ENCODE data around the gene PRDM5. TPM values are rescaled to one million over a fixed set of nuclear protein-coding genes. Genes with fewer than 3 reads are reported as not detected.
A peak's percentile ranks its signal among the peaks of the same experiment; 100 is the strongest.

The PRDM5 gene
- polyA plus RNA-seq, 1 donor: 14.7 TPM

DNA sequence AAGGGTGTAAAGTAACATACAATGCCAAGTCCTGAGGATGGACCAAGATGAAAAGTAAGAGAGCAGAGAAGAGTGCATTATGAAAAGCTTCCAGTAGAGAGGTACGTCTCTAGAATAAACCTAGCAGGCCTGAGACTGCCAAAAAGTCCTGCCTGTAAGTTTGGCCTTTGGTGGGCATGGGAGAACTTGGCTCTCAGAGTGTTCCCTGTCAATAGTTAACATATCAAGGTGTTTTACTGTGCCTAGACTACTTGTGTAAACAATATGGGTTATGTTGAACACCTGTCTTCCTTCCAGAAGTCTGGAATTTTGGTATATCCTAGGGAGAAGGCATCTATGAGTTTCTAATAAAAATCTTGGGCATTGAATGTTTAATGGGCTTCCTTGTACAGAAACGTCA lies 60.1 kb downstream of the PRDM5 start:
- Histone ChIP-seq H3K4me3 (ENCODE audit: low read length) (no peak overlapping the region), H3K4me1 (ENCODE audit: control insufficient read depth, insufficient read depth, low read length) (no peaks in the 10 kb centered on the region), H3K27me3 (ENCODE audit: control insufficient read depth, insufficient read depth, low read length) (no peaks in the 10 kb centered on the region), H3K9me3 (ENCODE audit: control insufficient read depth, low read depth, low read length) (no peaks in the 10 kb centered on the region), H3K36me3 (ENCODE audit: control insufficient read depth, insufficient read depth, low read length) (no peaks in the 10 kb centered on the region), H3K27ac (ENCODE audit: low read length) (no peak overlapping the region)
- WGBS (ENCODE audit: insufficient coverage, low lambda C conversion rate): no CpG with 5 or more reads among the region's 2 CpGs
- no peak for DNase-seq

DNA sequence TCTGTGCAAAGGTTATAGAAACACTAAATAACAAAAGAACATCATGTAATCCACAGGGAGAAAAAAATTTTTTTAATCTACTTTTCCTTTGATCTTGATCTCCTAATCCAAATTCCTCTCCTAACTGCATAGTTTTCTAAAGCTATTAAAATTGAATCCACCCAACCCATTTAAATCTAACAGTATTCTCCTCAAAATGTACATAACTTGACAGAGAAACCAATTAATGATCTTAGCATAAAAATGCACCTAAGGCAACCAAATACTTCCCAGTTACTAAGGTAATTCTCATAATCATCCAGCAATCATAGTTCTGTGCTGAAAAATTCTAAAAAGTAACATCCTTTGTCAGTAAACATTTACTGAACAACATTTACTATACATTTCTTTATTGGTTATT lies 60.7 kb downstream of the PRDM5 start:
- Histone ChIP-seq H3K36me3 (ENCODE audit: control insufficient read depth, insufficient read depth, low read length) (no peaks in the 10 kb centered on the region), H3K27me3 (ENCODE audit: control insufficient read depth, insufficient read depth, low read length) (no peaks in the 10 kb centered on the region), H3K9me3 (ENCODE audit: control insufficient read depth, low read depth, low read length) (no peaks in the 10 kb centered on the region), H3K4me1 (ENCODE audit: control insufficient read depth, insufficient read depth, low read length) (no peaks in the 10 kb centered on the region), H3K27ac (ENCODE audit: low read length) (no peak overlapping the region), H3K4me3 (ENCODE audit: low read length) (no peak overlapping the region)
- no peak for DNase-seq

DNA sequence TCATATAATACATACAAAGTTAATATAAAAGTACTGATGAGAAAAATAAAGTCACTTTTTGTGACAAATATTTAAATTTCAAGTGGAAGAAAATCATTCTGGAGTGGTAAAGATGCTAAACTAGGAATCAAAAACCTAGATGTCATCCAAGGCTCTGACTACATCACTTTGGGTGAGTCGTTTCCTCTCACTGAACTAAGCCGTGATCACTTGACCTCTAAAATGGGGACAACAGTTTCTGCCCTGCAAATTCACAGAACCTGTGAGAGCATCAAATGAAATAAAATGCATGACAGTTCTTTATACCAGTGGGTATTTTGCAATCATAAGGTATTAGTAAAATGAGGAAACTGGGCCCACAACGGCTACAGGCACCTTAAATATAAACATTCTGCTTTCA lies 63.8 kb downstream of the PRDM5 start:
- DNase-seq: no peak
- Histone ChIP-seq H3K36me3 (ENCODE audit: control insufficient read depth, insufficient read depth, low read length) (no peaks in the 10 kb centered on the region), H3K4me3 (ENCODE audit: low read length) (no peak overlapping the region), H3K27ac (ENCODE audit: low read length) (no peak overlapping the region), H3K9me3 (ENCODE audit: control insufficient read depth, low read depth, low read length) (no peaks in the 10 kb centered on the region), H3K27me3 (ENCODE audit: control insufficient read depth, insufficient read depth, low read length) (no peaks in the 10 kb centered on the region), H3K4me1 (ENCODE audit: control insufficient read depth, insufficient read depth, low read length) (no peaks in the 10 kb centered on the region)
- WGBS (ENCODE audit: insufficient coverage, low lambda C conversion rate): 100% methylated on average over 2 of the region's 3 CpGs

DNA sequence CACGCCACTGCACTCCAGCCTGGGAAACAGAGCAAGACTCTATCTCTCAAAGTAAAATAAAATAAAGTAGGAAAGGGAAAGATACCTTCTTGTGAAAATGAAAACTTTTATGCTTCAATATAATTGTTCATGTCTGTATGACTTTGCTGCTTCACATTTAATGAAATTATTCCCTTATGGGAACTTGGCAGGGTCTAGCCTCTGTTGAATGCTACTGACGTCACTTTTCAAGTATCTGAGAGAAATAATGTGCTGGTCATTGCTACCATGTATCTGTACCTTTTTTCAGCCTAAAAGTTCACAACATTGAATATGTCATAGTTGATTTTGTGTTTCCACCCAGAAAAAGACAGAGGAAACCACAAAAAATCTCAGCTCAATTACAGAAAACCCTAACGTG lies 65.2 kb downstream of the PRDM5 start:
- no peaks in the 10 kb centered on the region for H3K4me1 ChIP-seq (ENCODE audit: control insufficient read depth, insufficient read depth, low read length)
- H3K9me3 ChIP-seq (ENCODE audit: control insufficient read depth, low read depth, low read length): no peaks in the 10 kb centered on the region
- no peaks in the 10 kb centered on the region for H3K36me3 ChIP-seq (ENCODE audit: control insufficient read depth, insufficient read depth, low read length)
- H3K27ac ChIP-seq (ENCODE audit: low read length): no peak overlapping the region
- DNase-seq: no peak
- no peaks in the 10 kb centered on the region for H3K27me3 ChIP-seq (ENCODE audit: control insufficient read depth, insufficient read depth, low read length)
- no peak overlapping the region for H3K4me3 ChIP-seq (ENCODE audit: low read length)
- WGBS (ENCODE audit: insufficient coverage, low lambda C conversion rate): 85% methylated on average over 2 of the region's 3 CpGs

DNA sequence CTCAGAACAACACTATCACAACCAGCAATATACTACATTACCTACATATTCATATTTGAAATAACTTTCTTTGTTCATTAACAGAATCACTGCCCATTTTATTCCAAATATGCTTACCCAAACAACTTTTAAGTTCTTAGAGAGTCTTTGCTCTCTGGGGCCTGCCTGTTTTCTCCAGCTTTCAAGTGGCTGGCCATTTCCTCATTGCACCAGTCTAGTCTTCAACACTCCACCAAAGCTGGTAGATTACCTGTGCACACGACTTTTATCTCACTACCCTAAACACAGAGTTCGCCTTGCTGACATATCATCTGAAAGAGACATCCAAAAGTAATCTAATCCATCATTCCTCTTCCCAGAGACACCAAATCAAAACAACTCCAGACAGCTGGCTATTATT lies 66.2 kb downstream of the PRDM5 start:
- Histone ChIP-seq H3K4me3 (ENCODE audit: low read length) (no peak overlapping the region), H3K4me1 (ENCODE audit: control insufficient read depth, insufficient read depth, low read length) (no peaks in the 10 kb centered on the region), H3K9me3 (ENCODE audit: control insufficient read depth, low read depth, low read length) (no peaks in the 10 kb centered on the region), H3K27ac (ENCODE audit: low read length) (peak overlapping the region; percentile 21), H3K27me3 (ENCODE audit: control insufficient read depth, insufficient read depth, low read length) (no peaks in the 10 kb centered on the region), H3K36me3 (ENCODE audit: control insufficient read depth, insufficient read depth, low read length) (no peaks in the 10 kb centered on the region)
- DNase-seq: peak in 1 of 2 donors; percentile 43
- 50% methylated on average over 1 of the region's 2 CpGs for WGBS (ENCODE audit: insufficient coverage, low lambda C conversion rate)

DNA sequence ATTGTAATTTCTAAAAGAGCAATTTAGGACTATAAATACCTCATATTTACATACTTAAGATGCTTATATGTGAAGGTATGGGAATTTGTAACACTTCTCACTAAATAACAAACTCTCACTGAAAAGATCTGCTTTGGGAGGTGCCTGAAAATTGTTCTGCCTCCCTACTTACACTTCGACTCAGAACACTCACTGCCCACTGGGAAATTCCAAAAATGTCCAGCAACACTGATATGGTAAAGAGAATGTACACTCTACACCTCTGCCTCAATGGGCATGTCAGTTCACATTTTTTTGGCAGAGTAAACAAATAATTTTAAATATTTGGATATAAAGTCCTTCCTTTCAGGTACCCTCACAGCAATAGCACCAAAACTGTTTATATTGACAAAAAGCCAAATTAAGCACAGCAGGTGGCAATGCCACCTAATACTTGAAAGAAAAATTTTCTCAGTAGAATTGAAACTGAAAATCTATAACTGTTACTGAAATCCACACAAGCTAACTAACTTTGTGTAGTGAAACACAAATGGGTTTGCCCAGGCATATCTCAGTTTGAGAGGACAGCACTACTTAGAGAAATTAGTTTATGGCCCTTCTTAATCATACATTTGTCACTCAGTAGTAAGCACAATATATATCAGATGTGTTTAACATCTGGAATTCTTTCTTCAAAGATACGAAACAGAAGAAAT lies 67.1 kb downstream of the PRDM5 start:
- Histone ChIP-seq H3K4me3 (ENCODE audit: low read length) (no peak overlapping the region), H3K4me1 (ENCODE audit: control insufficient read depth, insufficient read depth, low read length) (no peaks in the 10 kb centered on the region), H3K36me3 (ENCODE audit: control insufficient read depth, insufficient read depth, low read length) (no peaks in the 10 kb centered on the region), H3K9me3 (ENCODE audit: control insufficient read depth, low read depth, low read length) (no peaks in the 10 kb centered on the region), H3K27ac (ENCODE audit: low read length) (peak overlapping the region; percentile 21), H3K27me3 (ENCODE audit: control insufficient read depth, insufficient read depth, low read length) (no peaks in the 10 kb centered on the region)
- 86% methylated on average over 1 of the region's 2 CpGs for WGBS (ENCODE audit: insufficient coverage, low lambda C conversion rate)
- DNase-seq: no peak

DNA sequence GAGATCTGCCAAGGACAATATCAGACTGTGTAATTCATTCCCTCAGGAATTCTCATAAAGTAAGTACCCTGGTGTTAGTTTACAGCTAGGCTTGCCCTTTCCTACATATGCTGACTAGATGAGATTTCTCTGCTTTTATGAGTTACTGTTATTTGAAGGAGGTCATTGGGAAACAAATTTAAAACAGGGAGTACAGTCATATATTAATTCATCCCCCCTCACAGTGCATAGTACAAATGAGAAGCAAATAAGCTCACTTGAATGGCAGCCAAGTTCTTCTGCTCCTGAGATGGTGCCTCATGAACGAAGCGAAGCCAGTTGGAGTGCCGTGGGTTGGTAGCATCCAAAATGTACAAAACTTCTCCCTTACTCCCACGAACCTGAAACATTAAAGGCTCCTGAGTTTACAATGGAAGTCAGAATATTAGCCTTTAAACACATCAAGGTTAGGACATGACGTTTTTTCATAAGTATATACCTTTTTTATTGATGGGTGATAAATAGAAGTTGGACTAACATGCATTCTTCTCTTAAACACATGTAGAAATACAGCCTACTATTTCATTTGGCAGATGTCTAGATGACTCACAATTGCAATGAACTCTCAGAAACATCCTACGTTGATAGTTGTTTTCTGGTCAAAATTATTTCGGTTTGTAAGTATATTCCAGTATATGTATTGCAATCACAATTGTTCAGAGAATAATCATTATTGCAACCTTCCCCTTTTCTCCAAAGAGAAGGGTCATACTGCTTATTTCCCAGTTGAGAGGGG lies 69.2 kb downstream of the PRDM5 start:
- Histone ChIP-seq H3K36me3 (ENCODE audit: control insufficient read depth, insufficient read depth, low read length) (no peaks in the 10 kb centered on the region), H3K27me3 (ENCODE audit: control insufficient read depth, insufficient read depth, low read length) (no peaks in the 10 kb centered on the region), H3K4me3 (ENCODE audit: low read length) (no peak overlapping the region), H3K27ac (ENCODE audit: low read length) (no peak overlapping the region), H3K4me1 (ENCODE audit: control insufficient read depth, insufficient read depth, low read length) (no peaks in the 10 kb centered on the region), H3K9me3 (ENCODE audit: control insufficient read depth, low read depth, low read length) (no peaks in the 10 kb centered on the region)
- WGBS (ENCODE audit: insufficient coverage, low lambda C conversion rate): 93% methylated on average over 3 of the region's 7 CpGs
- DNase-seq: no peak

DNA sequence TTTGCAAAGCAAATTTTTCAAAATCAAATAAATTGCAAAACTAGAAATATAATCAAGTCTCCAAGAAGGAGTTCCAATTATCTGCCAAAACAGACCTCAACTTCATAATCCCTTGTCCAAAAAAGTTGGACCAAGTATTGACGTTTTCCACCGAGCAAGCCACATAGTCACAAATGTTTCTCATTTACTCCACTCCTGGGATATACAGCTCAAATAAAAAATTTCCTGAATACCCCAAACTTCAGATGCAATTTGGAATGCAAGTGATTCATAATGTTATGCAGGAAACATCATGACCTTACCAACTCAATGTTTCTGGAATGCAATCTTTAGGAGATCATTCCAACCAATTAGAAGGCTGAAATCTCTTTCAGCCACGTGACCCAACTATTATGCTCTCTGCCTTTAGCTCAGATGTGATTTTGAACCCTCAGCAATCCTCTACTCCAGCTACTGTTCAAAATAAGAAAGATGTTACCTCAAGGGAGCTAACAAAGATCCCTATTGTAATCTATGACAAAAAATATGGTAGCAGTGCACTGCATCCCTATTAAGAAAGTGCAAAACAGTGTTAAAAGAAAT lies 72.4 kb downstream of the PRDM5 start:
- H3K27ac ChIP-seq (ENCODE audit: low read length): no peak overlapping the region
- no peak for DNase-seq
- H3K9me3 ChIP-seq (ENCODE audit: control insufficient read depth, low read depth, low read length): no peaks in the 10 kb centered on the region
- H3K4me3 ChIP-seq (ENCODE audit: low read length): no peak overlapping the region
- no peaks in the 10 kb centered on the region for H3K4me1 ChIP-seq (ENCODE audit: control insufficient read depth, insufficient read depth, low read length)
- H3K27me3 ChIP-seq (ENCODE audit: control insufficient read depth, insufficient read depth, low read length): no peaks in the 10 kb centered on the region
- WGBS (ENCODE audit: insufficient coverage, low lambda C conversion rate): no CpG with 5 or more reads among the region's 3 CpGs
- no peaks in the 10 kb centered on the region for H3K36me3 ChIP-seq (ENCODE audit: control insufficient read depth, insufficient read depth, low read length)

DNA sequence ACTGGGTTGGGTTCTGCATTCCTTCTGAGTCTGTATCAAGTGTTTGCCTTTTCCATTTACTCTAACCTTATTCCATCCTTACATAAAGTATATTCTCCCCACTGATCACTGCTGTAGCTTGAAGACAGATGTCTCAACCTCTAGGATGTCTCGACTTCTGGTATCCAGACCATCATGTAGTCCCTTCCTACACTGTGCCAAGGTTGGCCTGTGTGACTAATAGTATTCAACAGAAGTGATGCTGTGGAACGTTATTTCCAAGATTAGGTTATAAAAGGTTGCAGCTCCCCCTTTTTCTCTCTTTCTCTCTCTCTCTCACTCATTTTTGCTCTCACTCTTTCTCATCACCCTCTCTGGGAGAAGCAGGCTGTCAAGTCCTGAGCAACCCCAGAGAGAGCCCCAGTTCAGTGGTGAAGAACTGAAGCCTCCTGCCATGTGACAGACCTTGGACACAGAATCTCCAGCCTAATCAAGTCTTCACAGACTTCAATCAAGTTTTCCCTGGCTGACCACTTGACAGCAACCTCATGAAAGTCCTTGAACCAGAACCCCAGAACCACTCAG lies 75.4 kb downstream of the PRDM5 start:
- H3K27me3 ChIP-seq (ENCODE audit: control insufficient read depth, insufficient read depth, low read length): no peaks in the 10 kb centered on the region
- no peaks in the 10 kb centered on the region for H3K9me3 ChIP-seq (ENCODE audit: control insufficient read depth, low read depth, low read length)
- no peak overlapping the region for H3K4me3 ChIP-seq (ENCODE audit: low read length)
- H3K27ac ChIP-seq (ENCODE audit: low read length): no peak overlapping the region
- no peak for DNase-seq
- H3K36me3 ChIP-seq (ENCODE audit: control insufficient read depth, insufficient read depth, low read length): no peaks in the 10 kb centered on the region
- no CpG with 5 or more reads among the region's 2 CpGs for WGBS (ENCODE audit: insufficient coverage, low lambda C conversion rate)
- peaks cover 5% of the 10 kb centered on the region for H3K4me1 ChIP-seq (ENCODE audit: control insufficient read depth, insufficient read depth, low read length)

DNA sequence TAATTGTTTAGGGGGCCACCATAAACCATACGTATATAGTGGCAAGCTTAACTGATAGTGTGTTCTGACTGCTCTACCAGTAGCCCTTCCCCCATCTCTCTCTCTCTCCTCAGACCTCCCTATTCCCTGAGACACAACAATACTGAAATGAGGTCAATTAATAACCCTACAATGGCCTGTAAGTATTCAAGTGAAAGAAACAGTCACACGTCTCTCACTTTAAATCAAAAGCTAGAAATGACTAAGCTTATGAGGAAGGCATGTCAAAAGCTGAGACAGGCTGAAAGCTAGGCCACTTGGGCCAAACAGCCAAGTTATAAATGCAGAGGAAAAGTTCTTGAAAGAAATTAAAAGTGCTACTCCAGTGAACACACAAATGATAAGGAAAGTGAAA lies 78.0 kb downstream of the PRDM5 start:
- WGBS (ENCODE audit: insufficient coverage, low lambda C conversion rate): no CpG with 5 or more reads among the region's 2 CpGs
- peaks cover 7% of the 10 kb centered on the region for H3K4me1 ChIP-seq (ENCODE audit: control insufficient read depth, insufficient read depth, low read length)
- no peaks in the 10 kb centered on the region for H3K9me3 ChIP-seq (ENCODE audit: control insufficient read depth, low read depth, low read length)
- no peaks in the 10 kb centered on the region for H3K27me3 ChIP-seq (ENCODE audit: control insufficient read depth, insufficient read depth, low read length)
- no peak overlapping the region for H3K4me3 ChIP-seq (ENCODE audit: low read length)
- DNase-seq: peak in 1 of 2 donors; percentile 39
- no peaks in the 10 kb centered on the region for H3K36me3 ChIP-seq (ENCODE audit: control insufficient read depth, insufficient read depth, low read length)
- H3K27ac ChIP-seq (ENCODE audit: low read length): peak overlapping the region; percentile 24
